Cardiac muscle cell (in vitro differentiated cells and primary cell): ENCODE data around the gene FBXL19. TPM values are rescaled to one million over a fixed set of nuclear protein-coding genes. Genes with fewer than 3 reads are reported as not detected.
A peak's percentile ranks its signal among the peaks of the same experiment; 100 is the strongest.

ENCODE experiments used
- DNase-seq, 2 donors: peaks; one replicate each; pipeline versions ENCODE4 v3.0.0 to v3.0.0-alpha.2; 2010 to 2017; ENCODE audit warnings: low read depth in 1 of 2, low spot score in 1 of 2
- H3K27ac ChIP-seq: fragments of 200-600 bp; sonication (generic); 2 replicates; pipeline ENCODE4 v1.5.1; 2016
- H3K27me3 ChIP-seq: fragments of 200-600 bp; sonication (generic); 2 replicates; pipeline ENCODE4 v1.6.0; 2016; ENCODE audit warnings: control low read depth
- H3K36me3 ChIP-seq: fragments of 200-600 bp; sonication (generic); 2 replicates; pipeline ENCODE4 v1.5.1; 2016; ENCODE audit warnings: control low read depth
- H3K4me1 ChIP-seq: fragments of 200-600 bp; sonication (generic); 2 replicates; pipeline ENCODE4 v1.8.1; 2017; ENCODE audit warnings: low read depth, mild to moderate bottlenecking, mixed run types
- H3K4me3 ChIP-seq: fragments of 200-600 bp; sonication (generic); 2 replicates; pipeline ENCODE4 v1.5.1; 2016; ENCODE audit warnings: mild to moderate bottlenecking
- H3K9me3 ChIP-seq: fragments of 200-600 bp; sonication (generic); 2 replicates; pipeline ENCODE4 v1.5.1; 2017; ENCODE audit warnings: low read depth, mild to moderate bottlenecking, control low read depth
- CTCF ChIP-seq: IDR thresholded peaks from 2 replicates; pipeline ENCODE4 v1.5.1; 2012; ENCODE audit warnings: low read depth, mild to moderate bottlenecking, low read length
- polyA plus RNA-seq: library from polyadenylated mRNA; unstranded; fragments of >200 nt; fragmentation: Nextera tagmentation; extraction: Ambion mirVana; gene quantifications from 2 replicates; pipeline ENCODE4 v1.2.1, GENCODE V29; 2016
- total RNA-seq: library from RNA; depleted of rRNA; stranded (reverse); fragments of >200 nt; gene quantifications from 2 replicates; pipeline ENCODE4 v1.2.3, GENCODE V29; 2016

The FBXL19 gene
- total and polyA plus RNA-seq, 2 experiments from 2014 or later = 4.0 to 60.0 TPM

- Histone ChIP-seq H3K4me3 (no peak overlapping the region), H3K27me3 (no peaks in the 10 kb centered on the region), H3K27ac (no peak overlapping the region), H3K4me1 (peaks cover 4% of the 10 kb centered on the region), H3K36me3 (no peaks in the 10 kb centered on the region), H3K9me3 (no peaks in the 10 kb centered on the region)
- TF ChIP-seq CTCF = no peak
- DNase-seq = peak in 1 of 2 donors; percentile 85
These were observed 28.4 kb downstream of the FBXL19 start for GRCh38 chr16:30951750-30952149.

GRCh38 chr16:30953111-30953510, 29.7 kb downstream of the FBXL19 start:
- no peaks in the 10 kb centered on the region for H3K27me3 ChIP-seq
- no peak for DNase-seq
- H3K36me3 ChIP-seq = no peaks in the 10 kb centered on the region

GRCh38 chr16:30953511-30954124, 30.2 kb downstream of the FBXL19 start:
- no peak overlapping the region for H3K4me3 ChIP-seq
- no peaks in the 10 kb centered on the region for H3K9me3 ChIP-seq
- peaks cover 4% of the 10 kb centered on the region for H3K4me1 ChIP-seq
- peak; percentile 83 to 90 for DNase-seq
- H3K36me3 ChIP-seq = no peaks in the 10 kb centered on the region
- H3K27me3 ChIP-seq = no peaks in the 10 kb centered on the region
- TF ChIP-seq CTCF = peak; percentile 75
- peak overlapping the region; percentile 49 for H3K27ac ChIP-seq

More at GRCh38 chr16:30953111-30953510, 29.7 kb downstream of the FBXL19 start:
- Histone ChIP-seq H3K27ac (peak overlapping the region; percentile 49), H3K4me3 (no peak overlapping the region), H3K4me1 (peaks cover 4% of the 10 kb centered on the region), H3K9me3 (no peaks in the 10 kb centered on the region)
- TF ChIP-seq CTCF = no peak

- H3K36me3 ChIP-seq = peaks cover 3% of the 10 kb centered on the region
- no peak for TF ChIP-seq CTCF
- H3K4me3 ChIP-seq = no peak overlapping the region
- no peaks in the 10 kb centered on the region for H3K27me3 ChIP-seq
- H3K9me3 ChIP-seq = no peaks in the 10 kb centered on the region
- no peak for DNase-seq
- peaks cover 8% of the 10 kb centered on the region for H3K4me1 ChIP-seq
- H3K27ac ChIP-seq = no peak overlapping the region
These were observed 31.6 kb downstream of the FBXL19 start for GRCh38 chr16:30954993-30955392.

GRCh38 chr16:30956601-30957455, 33.5 kb downstream of the FBXL19 start:
- peak; percentile 86 to 91 for DNase-seq
- peak; percentile 39 for TF ChIP-seq CTCF
- Histone ChIP-seq H3K9me3 (no peaks in the 10 kb centered on the region), H3K36me3 (peaks cover 19% of the 10 kb centered on the region), H3K27me3 (no peaks in the 10 kb centered on the region), H3K4me3 (peak overlapping the region; percentile 68), H3K4me1 (peaks cover 3% of the 10 kb centered on the region), H3K27ac (peak overlapping the region; percentile 100)
